ENCODE measurements around the gene CPT1C. TPM values are rescaled to one million over a fixed set of nuclear protein-coding genes. Genes with fewer than 3 reads are reported as not detected.

Gene CPT1C
- 10 to 100 TPM in 1 of 4 donors, 1 to 10 TPM in 3; 1.5 to 10.9 (median 2.2) TPM for total RNA-seq

- Histone ChIP-seq H3K36me3 (no peaks in the 10 kb centered on the region), H3K4me3 (peak within 1 kb of the TSS; percentile 20 to 54 (median 37)), H3K4me1 (peaks cover 11 to 26% (median 20%) of the 10 kb centered on the region in 4 donors), H3K27me3 (peaks cover 42% of the 10 kb centered on the region), H3K9me3 (no peaks in the 10 kb centered on the region), H3K27ac (peak within 1 kb of the TSS; percentile 38 to 73 (median 61))
- intact Hi-C loops (cut with DNase I; ENCODE audit: low total_unique reads) (no loop called here), in situ Hi-C loops (cut with MboI; ENCODE audit: low pct_ligation_motif_present in 1 of 4, low pct_unique_long_range_greater_than_20kb in 1 of 4, low sequenced_read_pairs in 3 of 4) (no loop called here)
- TF ChIP-seq POLR2AphosphoS5 (IDR thresholded peaks at IDR 0.05) (peak in 2 of 3 donors; percentile 45 to 63), CTCF (IDR thresholded peaks at IDR 0.05) (no peak), POLR2A (IDR thresholded peaks at IDR 0.05) (peak; percentile 42)
- WGBS, 2 donors (ENCODE audit: low coverage in 1 of 2): 0 to 8% methylated on average over 10 to 38 of the region's 38 CpGs
- DNase-seq: peak; percentile 75
These were observed at the start of gene CPT1C for GRCh38 chr19:49690656-49691242. CPT1C (plus strand) TSS chr19:49691116; CDS start chr19:49692253, 1,137 bp downstream.

DNA sequence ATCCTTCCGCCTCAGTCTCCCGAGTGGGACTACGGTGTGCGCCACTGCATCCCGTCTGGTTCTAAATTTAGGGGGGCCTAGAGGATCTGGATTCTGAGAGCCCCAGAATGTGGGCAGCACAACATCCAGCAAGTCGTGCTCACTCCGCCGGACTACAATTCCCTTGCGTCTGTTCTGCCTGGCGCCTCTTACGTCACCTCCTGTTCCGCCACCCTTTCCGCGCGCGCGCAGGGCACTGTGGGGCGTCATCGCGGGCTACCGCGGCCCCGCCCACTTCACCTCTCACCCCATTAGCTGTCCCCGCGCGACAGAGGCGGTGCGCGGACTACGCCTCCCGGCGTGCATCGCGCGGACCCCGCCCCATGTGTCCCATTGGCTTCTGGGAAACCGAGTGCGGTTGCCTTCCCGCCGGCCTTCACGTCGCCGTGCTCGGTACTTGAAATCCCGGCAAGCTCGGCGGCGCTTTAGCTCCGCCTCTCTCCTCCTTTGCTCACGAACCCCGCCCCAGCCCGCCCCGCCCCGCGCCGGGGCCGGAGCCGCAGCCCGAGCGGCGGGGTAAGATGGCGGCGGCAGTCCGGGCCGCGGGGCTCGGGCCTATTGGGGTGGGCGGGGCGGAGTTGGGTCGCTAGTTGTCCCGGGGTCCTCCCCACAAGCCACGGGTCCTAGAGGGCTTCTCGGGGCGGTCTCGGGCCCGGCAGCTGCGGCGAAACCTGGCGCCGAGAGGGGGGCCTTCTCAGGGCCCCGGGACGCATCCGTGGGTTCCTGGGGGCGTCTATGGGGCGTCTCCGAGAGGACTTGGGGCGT lies 49.0 kb upstream of the CPT1C start, which contains the start of gene SCAF1:
SCAF1 (plus strand) TSS at position 522 of the 804 bp plus-strand sequence. CDS start 2,818 bp downstream, outside the sequence.
- no peaks in the 10 kb centered on the region for H3K9me3 ChIP-seq
- peak within 1 kb of the TSS; percentile 85 to 98 (median 93) for H3K4me3 ChIP-seq
- peak; percentile 100 for DNase-seq
- WGBS, 2 donors (ENCODE audit: low coverage in 1 of 2): 1% methylated on average over 67 of the region's 87 CpGs; no CpG with 5 or more reads in 1 of the 2 donors
- TF ChIP-seq POLR2A (IDR thresholded peaks at IDR 0.05) (peak; percentile 95), POLR2AphosphoS5 (IDR thresholded peaks at IDR 0.05) (peak; percentile 96 to 99 (median 99)), CTCF (IDR thresholded peaks at IDR 0.05) (no peak), EP300 (IDR thresholded peaks at IDR 0.05; ENCODE audit: low read depth) (peak; percentile 79)
- H3K27ac ChIP-seq: peak within 1 kb of the TSS; percentile 97 to 100 (median 100)
- no peaks in the 10 kb centered on the region for H3K36me3 ChIP-seq
- peaks cover 16 to 58% (median 49%) of the 10 kb centered on the region in 4 donors for H3K4me1 ChIP-seq
- intact Hi-C loops (cut with DNase I; ENCODE audit: low total_unique reads) (no loop called here), in situ Hi-C loops (cut with MboI; ENCODE audit: low pct_ligation_motif_present in 1 of 4, low pct_unique_long_range_greater_than_20kb in 1 of 4, low sequenced_read_pairs in 3 of 4) (no loop called here)
- H3K27me3 ChIP-seq: no peaks in the 10 kb centered on the region

- TF ChIP-seq CTCF (IDR thresholded peaks at IDR 0.05) (no peak), EP300 (IDR thresholded peaks at IDR 0.05; ENCODE audit: low read depth) (no peak), POLR2AphosphoS5 (IDR thresholded peaks at IDR 0.05) (no peak), POLR2A (IDR thresholded peaks at IDR 0.05) (no peak)
- Histone ChIP-seq H3K36me3 (no peaks in the 10 kb centered on the region), H3K4me3 (peak overlapping the region; percentile 85 to 98 (median 93)), H3K27ac (peak overlapping the region; percentile 97 to 100 (median 98)), H3K4me1 (peaks cover 16 to 54% (median 46%) of the 10 kb centered on the region in 4 donors), H3K27me3 (no peaks in the 10 kb centered on the region), H3K9me3 (no peaks in the 10 kb centered on the region)
- 12 to 14% methylated on average over 2 to 4 of the region's 5 CpGs for WGBS, 2 donors (ENCODE audit: low coverage in 1 of 2)
- in situ Hi-C loops (cut with MboI; ENCODE audit: low pct_ligation_motif_present in 1 of 4, low pct_unique_long_range_greater_than_20kb in 1 of 4, low sequenced_read_pairs in 3 of 4) (no loop called here), intact Hi-C loops (cut with DNase I; ENCODE audit: low total_unique reads) (no loop called here)
- DNase-seq: no peak
These were observed 48.4 kb upstream of the CPT1C start for GRCh38 chr19:49642492-49643035.

DNA sequence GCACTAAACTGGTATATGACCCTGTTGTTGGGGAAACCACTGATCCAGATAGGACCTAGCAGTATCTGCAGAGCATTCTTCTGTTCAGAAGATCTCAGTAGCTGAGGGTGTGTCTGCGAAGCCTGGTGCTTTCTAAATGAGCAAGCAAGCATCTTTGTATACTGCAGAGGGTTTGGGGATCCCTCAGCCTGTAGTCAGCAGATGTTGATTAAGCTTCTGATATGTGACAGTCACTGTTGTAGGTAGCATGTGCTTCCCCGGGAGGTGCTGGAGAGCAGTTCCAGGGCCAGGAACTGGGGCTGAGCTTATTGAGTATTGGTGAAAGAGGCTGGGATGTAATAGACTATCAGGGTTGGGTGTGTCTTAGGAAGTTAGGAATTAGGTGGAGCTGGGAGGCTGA lies 47.5 kb upstream of the CPT1C start:
- 50 to 51% methylated on average over 2 of the region's 2 CpGs for WGBS, 2 donors (ENCODE audit: low coverage in 1 of 2)
- in situ Hi-C loops (cut with MboI; ENCODE audit: low pct_ligation_motif_present in 1 of 4, low pct_unique_long_range_greater_than_20kb in 1 of 4, low sequenced_read_pairs in 3 of 4): no loop called here
- Histone ChIP-seq H3K4me3 (no peak overlapping the region), H3K36me3 (no peaks in the 10 kb centered on the region), H3K27me3 (no peaks in the 10 kb centered on the region), H3K27ac (no peak overlapping the region), H3K9me3 (no peaks in the 10 kb centered on the region), H3K4me1 (peaks cover 16 to 45% (median 38%) of the 10 kb centered on the region in 4 donors)
- no peak for TF ChIP-seq POLR2AphosphoS5 (IDR thresholded peaks at IDR 0.05)
- intact Hi-C loops (cut with DNase I; ENCODE audit: low total_unique reads): no loop called here
- no peak for DNase-seq
